ENCODE results near the gene VAV2. TPM values are rescaled to one million over a fixed set of nuclear protein-coding genes. Genes with fewer than 3 reads are reported as not detected.

Gene VAV2
- total and polyA plus RNA-seq, 4 donors, result 4.9 to 26.4 (median 17.0) TPM

DNA sequence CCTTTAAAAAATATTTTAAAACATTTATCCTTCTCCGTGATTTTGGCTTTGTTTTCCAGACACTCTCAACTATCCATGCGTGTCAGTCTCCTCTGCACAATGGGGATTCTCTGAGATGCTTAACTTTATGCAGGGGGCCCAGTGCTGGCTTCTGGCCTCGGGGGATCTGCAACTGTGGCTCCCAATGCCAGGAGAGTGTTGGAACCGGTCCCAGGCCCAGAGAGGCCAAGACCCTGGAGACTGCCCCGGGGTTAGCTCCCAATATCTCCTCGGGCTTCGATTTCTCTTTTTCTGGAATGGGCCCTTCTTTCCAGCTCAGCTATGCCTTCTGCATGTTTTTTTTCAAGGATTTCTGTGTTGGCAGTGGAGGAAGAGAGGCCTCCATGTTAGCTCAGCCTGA, 233.9 kb downstream of the VAV2 start:
- H3K4me3 ChIP-seq (ENCODE audit: low read depth in 1 of 3, low read length in 3 of 3), result no peak overlapping the region
- no peak overlapping the region for H3K27ac ChIP-seq (ENCODE audit: low read depth in 1 of 2, low read length in 2 of 2)
- WGBS, result 77% methylated on average over 7 of the region's 7 CpGs
- TF ChIP-seq, protein P1, sequence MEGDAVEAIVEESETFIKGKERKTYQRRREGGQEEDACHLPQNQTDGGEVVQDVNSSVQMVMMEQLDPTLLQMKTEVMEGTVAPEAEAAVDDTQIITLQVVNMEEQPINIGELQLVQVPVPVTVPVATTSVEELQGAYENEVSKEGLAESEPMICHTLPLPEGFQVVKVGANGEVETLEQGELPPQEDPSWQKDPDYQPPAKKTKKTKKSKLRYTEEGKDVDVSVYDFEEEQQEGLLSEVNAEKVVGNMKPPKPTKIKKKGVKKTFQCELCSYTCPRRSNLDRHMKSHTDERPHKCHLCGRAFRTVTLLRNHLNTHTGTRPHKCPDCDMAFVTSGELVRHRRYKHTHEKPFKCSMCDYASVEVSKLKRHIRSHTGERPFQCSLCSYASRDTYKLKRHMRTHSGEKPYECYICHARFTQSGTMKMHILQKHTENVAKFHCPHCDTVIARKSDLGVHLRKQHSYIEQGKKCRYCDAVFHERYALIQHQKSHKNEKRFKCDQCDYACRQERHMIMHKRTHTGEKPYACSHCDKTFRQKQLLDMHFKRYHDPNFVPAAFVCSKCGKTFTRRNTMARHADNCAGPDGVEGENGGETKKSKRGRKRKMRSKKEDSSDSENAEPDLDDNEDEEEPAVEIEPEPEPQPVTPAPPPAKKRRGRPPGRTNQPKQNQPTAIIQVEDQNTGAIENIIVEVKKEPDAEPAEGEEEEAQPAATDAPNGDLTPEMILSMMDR (IDR thresholded peaks at IDR 0.05; ENCODE audit: low read depth, low read length, missing input control), result no peak
- TF ChIP-seq SP1 (IDR thresholded peaks at IDR 0.05) (no peak), TAF1 (conservative IDR thresholded peaks at IDR 0.05) (no peak), EGR1 (IDR thresholded peaks at IDR 0.05; ENCODE audit: low read depth in 2 of 2) (no peak), GABPA (IDR thresholded peaks at IDR 0.05 in 1 of 2, conservative IDR thresholded peaks at IDR 0.05 in 1 of 2) (no peak), JUND (IDR thresholded peaks at IDR 0.05) (no peak), HNF4G (IDR thresholded peaks at IDR 0.05) (no peak), FOXA2 (IDR thresholded peaks at IDR 0.05) (no peak), YY1 (IDR thresholded peaks at IDR 0.05) (no peak)
- TF ChIP-seq, protein P2, sequence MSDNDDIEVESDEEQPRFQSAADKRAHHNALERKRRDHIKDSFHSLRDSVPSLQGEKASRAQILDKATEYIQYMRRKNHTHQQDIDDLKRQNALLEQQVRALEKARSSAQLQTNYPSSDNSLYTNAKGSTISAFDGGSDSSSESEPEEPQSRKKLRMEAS (IDR thresholded peaks at IDR 0.05), result no peak
- TF ChIP-seq, protein P3, sequence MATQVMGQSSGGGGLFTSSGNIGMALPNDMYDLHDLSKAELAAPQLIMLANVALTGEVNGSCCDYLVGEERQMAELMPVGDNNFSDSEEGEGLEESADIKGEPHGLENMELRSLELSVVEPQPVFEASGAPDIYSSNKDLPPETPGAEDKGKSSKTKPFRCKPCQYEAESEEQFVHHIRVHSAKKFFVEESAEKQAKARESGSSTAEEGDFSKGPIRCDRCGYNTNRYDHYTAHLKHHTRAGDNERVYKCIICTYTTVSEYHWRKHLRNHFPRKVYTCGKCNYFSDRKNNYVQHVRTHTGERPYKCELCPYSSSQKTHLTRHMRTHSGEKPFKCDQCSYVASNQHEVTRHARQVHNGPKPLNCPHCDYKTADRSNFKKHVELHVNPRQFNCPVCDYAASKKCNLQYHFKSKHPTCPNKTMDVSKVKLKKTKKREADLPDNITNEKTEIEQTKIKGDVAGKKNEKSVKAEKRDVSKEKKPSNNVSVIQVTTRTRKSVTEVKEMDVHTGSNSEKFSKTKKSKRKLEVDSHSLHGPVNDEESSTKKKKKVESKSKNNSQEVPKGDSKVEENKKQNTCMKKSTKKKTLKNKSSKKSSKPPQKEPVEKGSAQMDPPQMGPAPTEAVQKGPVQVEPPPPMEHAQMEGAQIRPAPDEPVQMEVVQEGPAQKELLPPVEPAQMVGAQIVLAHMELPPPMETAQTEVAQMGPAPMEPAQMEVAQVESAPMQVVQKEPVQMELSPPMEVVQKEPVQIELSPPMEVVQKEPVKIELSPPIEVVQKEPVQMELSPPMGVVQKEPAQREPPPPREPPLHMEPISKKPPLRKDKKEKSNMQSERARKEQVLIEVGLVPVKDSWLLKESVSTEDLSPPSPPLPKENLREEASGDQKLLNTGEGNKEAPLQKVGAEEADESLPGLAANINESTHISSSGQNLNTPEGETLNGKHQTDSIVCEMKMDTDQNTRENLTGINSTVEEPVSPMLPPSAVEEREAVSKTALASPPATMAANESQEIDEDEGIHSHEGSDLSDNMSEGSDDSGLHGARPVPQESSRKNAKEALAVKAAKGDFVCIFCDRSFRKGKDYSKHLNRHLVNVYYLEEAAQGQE (IDR thresholded peaks at IDR 0.05), result no peak
- peaks cover 4 to 12% (median 7%) of the 10 kb centered on the region in 4 donors for H3K36me3 ChIP-seq (ENCODE audit: control insufficient read depth in 4 of 4, insufficient read depth in 3 of 4, low read depth in 1 of 4, low read length in 3 of 4)
- no peaks in the 10 kb centered on the region for H3K9me3 ChIP-seq (ENCODE audit: control insufficient read depth in 4 of 4, low read length in 3 of 4)
- no peak overlapping the region for H3K9ac ChIP-seq (ENCODE audit: low read depth in 1 of 2, low read length in 2 of 2)
- peaks cover 3 to 12% (median 8%) of the 10 kb centered on the region in 4 donors for H3K4me1 ChIP-seq (ENCODE audit: control insufficient read depth in 4 of 4, insufficient read depth in 4 of 4, low read length in 3 of 4)
- H3K27me3 ChIP-seq (ENCODE audit: control insufficient read depth in 4 of 4, insufficient read depth in 4 of 4, low read length in 3 of 4), result no peaks in the 10 kb centered on the region
- peak; percentile 16 for DNase-seq (ENCODE audit: low spot score)

DNA sequence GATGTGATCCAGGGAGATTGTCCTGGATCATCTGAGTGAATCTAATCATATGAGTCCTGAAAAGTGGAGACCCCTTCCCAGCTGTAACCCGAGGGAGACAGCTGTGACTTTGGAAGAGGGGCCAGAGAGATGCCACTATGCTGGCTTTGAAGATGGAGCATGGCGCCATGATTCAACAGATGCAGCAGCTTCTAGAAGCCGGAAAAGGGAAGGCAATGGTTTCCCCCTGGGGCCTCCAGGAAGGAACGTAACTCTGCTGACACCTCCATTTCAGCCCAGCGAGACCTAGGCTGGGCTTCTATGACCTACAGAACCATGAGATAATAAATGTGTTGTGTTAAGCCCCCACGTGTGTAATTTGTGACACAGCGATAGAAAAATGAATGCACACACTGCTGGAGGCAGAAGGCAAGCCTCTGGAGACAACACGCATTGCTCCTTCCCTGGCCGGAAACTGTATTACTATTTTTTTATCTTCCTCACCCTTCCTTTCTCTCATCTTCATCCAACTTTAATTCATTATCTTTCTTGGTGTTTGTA, 237.4 kb downstream of the VAV2 start:
- TF ChIP-seq RXRA (IDR thresholded peaks at IDR 0.05) (no peak), YY1 (IDR thresholded peaks at IDR 0.05) (no peak), NR2F2 (IDR thresholded peaks at IDR 0.05) (no peak)
- TF ChIP-seq, protein P4, sequence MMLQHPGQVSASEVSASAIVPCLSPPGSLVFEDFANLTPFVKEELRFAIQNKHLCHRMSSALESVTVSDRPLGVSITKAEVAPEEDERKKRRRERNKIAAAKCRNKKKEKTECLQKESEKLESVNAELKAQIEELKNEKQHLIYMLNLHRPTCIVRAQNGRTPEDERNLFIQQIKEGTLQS (IDR thresholded peaks at IDR 0.05), result no peak
- peaks cover 3 to 18% (median 8%) of the 10 kb centered on the region in 4 donors for H3K4me1 ChIP-seq (ENCODE audit: control insufficient read depth in 4 of 4, insufficient read depth in 4 of 4, low read length in 3 of 4)
- no peaks in the 10 kb centered on the region for H3K36me3 ChIP-seq (ENCODE audit: control insufficient read depth in 4 of 4, insufficient read depth in 3 of 4, low read depth in 1 of 4, low read length in 3 of 4)
- H3K27ac ChIP-seq (ENCODE audit: low read depth in 1 of 2, low read length in 2 of 2), result no peak overlapping the region
- WGBS, result 76% methylated on average over 9 of the region's 9 CpGs
- no peaks in the 10 kb centered on the region for H3K27me3 ChIP-seq (ENCODE audit: control insufficient read depth in 4 of 4, insufficient read depth in 4 of 4, low read length in 3 of 4)
- no peak overlapping the region for H3K4me3 ChIP-seq (ENCODE audit: low read depth in 1 of 3, low read length in 3 of 3)
- H3K9me3 ChIP-seq (ENCODE audit: control insufficient read depth in 4 of 4, low read length in 3 of 4), result no peaks in the 10 kb centered on the region
- H3K9ac ChIP-seq (ENCODE audit: low read depth in 1 of 2, low read length in 2 of 2), result no peak overlapping the region
- peak; percentile 21 for DNase-seq (ENCODE audit: low spot score)
